ENCODE results near the gene SNX7.

The SNX7 gene

GRCh38 chr1:98723574-98723973 lies 62.1 kb downstream of the SNX7 start:
- no peak for TF ChIP-seq CTCF (IDR thresholded peaks at IDR 0.05; ENCODE audit: borderline replicate concordance, control extremely low read depth, extremely low read depth, insufficient read depth, missing control alignments)

GRCh38 chr1:98732985-98733781 lies 71.7 kb downstream of the SNX7 start:
- no peak for DNase-seq (ENCODE audit: low spot score)
- in situ Hi-C loops (cut with MboI; ENCODE audit: low sequenced_read_pairs, unreplicated experiment): no loop called here
- TF ChIP-seq CTCF (IDR thresholded peaks at IDR 0.05; ENCODE audit: borderline replicate concordance, control extremely low read depth, extremely low read depth, insufficient read depth, missing control alignments): no peak

More at GRCh38 chr1:98723574-98723973, 62.1 kb downstream of the SNX7 start:
- DNase-seq (ENCODE audit: low spot score): no peak
- in situ Hi-C loops (cut with MboI; ENCODE audit: low sequenced_read_pairs, unreplicated experiment): no loop called here

GRCh38 chr1:98733782-98734112 lies 72.2 kb downstream of the SNX7 start:
- TF ChIP-seq CTCF (IDR thresholded peaks at IDR 0.05; ENCODE audit: borderline replicate concordance, control extremely low read depth, extremely low read depth, insufficient read depth, missing control alignments): no peak
- in situ Hi-C loops (cut with MboI; ENCODE audit: low sequenced_read_pairs, unreplicated experiment): no loop called here
- DNase-seq (ENCODE audit: low spot score): no peak

- TF ChIP-seq CTCF (IDR thresholded peaks at IDR 0.05; ENCODE audit: borderline replicate concordance, control extremely low read depth, extremely low read depth, insufficient read depth, missing control alignments): no peak
- DNase-seq (ENCODE audit: low spot score): no peak
- in situ Hi-C loops (cut with MboI; ENCODE audit: low sequenced_read_pairs, unreplicated experiment): no loop called here
Measured at GRCh38 chr1:98735756-98736155, 74.2 kb downstream of the SNX7 start.

- in situ Hi-C loops (cut with MboI; ENCODE audit: low sequenced_read_pairs, unreplicated experiment): no loop called here
- TF ChIP-seq CTCF (IDR thresholded peaks at IDR 0.05; ENCODE audit: borderline replicate concordance, control extremely low read depth, extremely low read depth, insufficient read depth, missing control alignments): no peak
- DNase-seq (ENCODE audit: low spot score): no peak
Measured at GRCh38 chr1:98737835-98738234, 76.3 kb downstream of the SNX7 start.

- TF ChIP-seq CTCF (IDR thresholded peaks at IDR 0.05; ENCODE audit: borderline replicate concordance, control extremely low read depth, extremely low read depth, insufficient read depth, missing control alignments): no peak
- in situ Hi-C loops (cut with MboI; ENCODE audit: low sequenced_read_pairs, unreplicated experiment): no loop called here
- no peak for DNase-seq (ENCODE audit: low spot score)
Measured at GRCh38 chr1:98739762-98740161, 78.2 kb downstream of the SNX7 start.
